Endothelial cell (in vitro differentiated cells): ENCODE results near the gene UFD1. TPM values are rescaled to one million over a fixed set of nuclear protein-coding genes. Genes with fewer than 3 reads are reported as not detected.

Experiments
- DNase-seq: peaks from one replicate; pipeline ENCODE4 v3.0.0; 2021; ENCODE audit warnings: low spot score
- H3K27ac Mint-ChIP-seq: one replicate; pipeline ENCODE4 v1.8.0; 2021; ENCODE audit warnings: mixed read lengths, inconsistent platforms; ENCODE audit not compliant: unreplicated experiment
- H3K27me3 Mint-ChIP-seq: one replicate; pipeline ENCODE4 v1.8.0; 2021; ENCODE audit warnings: mild to moderate bottlenecking, moderate library complexity, mixed read lengths, inconsistent platforms; ENCODE audit not compliant: unreplicated experiment
- H3K36me3 Mint-ChIP-seq: one replicate; pipeline ENCODE4 v1.8.0; 2021; ENCODE audit warnings: mild to moderate bottlenecking, low read depth, mixed read lengths, inconsistent platforms; ENCODE audit not compliant: unreplicated experiment
- H3K4me1 Mint-ChIP-seq: one replicate; pipeline ENCODE4 v1.8.0; 2021; ENCODE audit warnings: mild to moderate bottlenecking, mixed read lengths, inconsistent platforms; ENCODE audit not compliant: unreplicated experiment
- H3K4me3 Mint-ChIP-seq: one replicate; pipeline ENCODE4 v1.8.0; 2021; ENCODE audit warnings: mild to moderate bottlenecking, mixed read lengths, inconsistent platforms; ENCODE audit not compliant: unreplicated experiment
- H3K9me3 Mint-ChIP-seq: one replicate; pipeline ENCODE4 v1.8.0; 2021; ENCODE audit warnings: mixed read lengths, inconsistent platforms; ENCODE audit not compliant: unreplicated experiment
- total RNA-seq: library from RNA; stranded (reverse); fragmentation: NEBNext Ultra II Directional; extraction: Animal tissue kit (Norgen Biotek cat#: 25700); gene quantifications from one replicate; pipeline ENCODE4 v1.2.1, GENCODE V29; 2021; ENCODE audit not compliant: unreplicated experiment
- TF ChIP-seq, protein P1 (sequence below): fragments of 200-600 bp; sonication (generic); IDR thresholded peaks from one replicate; pipeline ENCODE4 v1.5.0; 2021; ENCODE audit warnings: antibody characterized with exemption; ENCODE audit not compliant: unreplicated experiment

The UFD1 gene
- total RNA-seq, 1 donor from 2014 or later = 86.2 TPM

DNA sequence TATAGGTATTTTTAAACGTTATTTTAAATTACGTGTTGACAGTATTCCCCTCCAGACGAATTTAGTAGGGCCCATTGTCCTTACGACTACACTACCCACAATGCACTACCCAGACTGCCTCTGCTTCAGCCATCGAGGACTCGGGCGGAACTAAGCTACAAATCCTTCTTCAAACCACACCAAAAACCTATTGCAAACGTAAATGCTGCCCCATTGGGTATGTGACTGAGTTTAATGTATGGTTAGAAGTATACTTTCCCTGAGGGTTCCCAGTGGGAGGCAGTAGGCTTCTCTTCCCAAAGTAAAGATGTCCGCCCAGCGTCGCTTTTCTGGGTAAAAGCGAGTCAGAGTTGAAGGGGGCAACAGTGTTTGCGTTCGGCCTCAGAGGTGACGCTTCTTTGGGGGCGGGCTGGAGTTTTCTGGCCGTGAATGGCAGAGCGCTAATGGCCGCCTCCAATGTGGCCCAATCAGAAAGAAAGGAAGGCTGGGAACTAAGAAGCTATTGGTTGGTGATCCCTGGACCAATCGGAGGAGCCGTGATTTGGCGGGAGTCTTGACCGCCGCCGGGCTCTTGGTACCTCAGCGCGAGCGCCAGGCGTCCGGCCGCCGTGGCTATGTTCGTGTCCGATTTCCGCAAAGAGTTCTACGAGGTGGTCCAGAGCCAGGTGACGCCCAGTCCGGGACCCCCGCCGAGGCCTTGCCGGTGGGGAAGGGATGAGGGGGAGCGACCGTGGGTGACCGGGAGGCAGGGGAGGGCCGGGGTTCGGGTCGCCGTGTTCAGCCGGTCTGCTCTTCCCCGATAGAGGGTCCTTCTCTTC lies 571 bp upstream of the UFD1 start, which contains the start of gene CDC45:
Gene CDC45 (plus strand): TSS at position 566 of the 818 bp plus-strand sequence. CDS start 49 bp downstream, at position 615.
- peak; percentile 89 for DNase-seq

DNA sequence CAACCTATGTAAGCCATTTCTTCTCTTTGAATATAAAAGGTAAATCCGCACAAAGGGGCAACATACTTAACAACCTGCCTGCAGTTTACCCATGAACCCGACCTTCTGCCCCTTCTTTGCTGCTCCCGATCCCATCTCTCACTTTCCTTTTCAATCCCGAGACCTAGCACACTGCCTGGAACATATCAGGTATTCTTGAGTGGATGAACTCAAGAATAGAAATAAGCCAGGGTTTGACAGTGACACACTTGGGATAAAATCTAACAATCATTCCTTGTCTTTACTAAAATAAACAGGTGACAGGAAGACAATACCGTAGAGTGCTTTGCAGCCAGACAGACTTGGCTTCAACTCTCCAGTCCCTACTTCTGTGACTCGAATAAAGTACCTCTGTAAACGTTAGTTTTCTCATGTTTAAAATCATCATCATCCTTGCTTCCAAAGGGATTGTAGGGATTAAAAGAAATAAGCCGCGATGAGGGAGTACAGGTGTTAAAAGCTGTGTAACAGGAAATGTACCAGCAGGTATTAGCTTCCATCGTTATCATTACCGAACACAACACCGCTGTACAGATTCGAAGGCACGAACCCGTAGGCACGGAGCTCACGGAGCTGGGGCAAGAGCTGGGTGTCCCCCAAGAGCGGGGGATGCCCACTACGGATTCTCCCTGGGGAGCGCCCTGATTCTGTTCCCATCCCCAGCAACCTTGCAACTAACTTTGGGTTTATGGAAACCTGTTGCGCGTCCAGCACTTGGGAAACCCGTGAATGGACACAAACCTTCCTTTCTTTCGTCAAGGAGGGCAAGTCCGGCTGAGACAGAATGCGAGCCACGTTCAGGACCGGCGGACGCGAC lies 720 bp downstream of the UFD1 start:
- no peaks in the 10 kb centered on the region for H3K9me3 Mint-ChIP-seq
- H3K4me1 Mint-ChIP-seq = peaks cover 25% of the 10 kb centered on the region
- H3K27ac Mint-ChIP-seq = peak overlapping the region; percentile 45
- H3K27me3 Mint-ChIP-seq = peaks cover 4% of the 10 kb centered on the region
- H3K4me3 Mint-ChIP-seq = peak overlapping the region; percentile 90
- H3K36me3 Mint-ChIP-seq = peaks cover 16% of the 10 kb centered on the region
- DNase-seq = no peak
- TF ChIP-seq, protein P1, sequence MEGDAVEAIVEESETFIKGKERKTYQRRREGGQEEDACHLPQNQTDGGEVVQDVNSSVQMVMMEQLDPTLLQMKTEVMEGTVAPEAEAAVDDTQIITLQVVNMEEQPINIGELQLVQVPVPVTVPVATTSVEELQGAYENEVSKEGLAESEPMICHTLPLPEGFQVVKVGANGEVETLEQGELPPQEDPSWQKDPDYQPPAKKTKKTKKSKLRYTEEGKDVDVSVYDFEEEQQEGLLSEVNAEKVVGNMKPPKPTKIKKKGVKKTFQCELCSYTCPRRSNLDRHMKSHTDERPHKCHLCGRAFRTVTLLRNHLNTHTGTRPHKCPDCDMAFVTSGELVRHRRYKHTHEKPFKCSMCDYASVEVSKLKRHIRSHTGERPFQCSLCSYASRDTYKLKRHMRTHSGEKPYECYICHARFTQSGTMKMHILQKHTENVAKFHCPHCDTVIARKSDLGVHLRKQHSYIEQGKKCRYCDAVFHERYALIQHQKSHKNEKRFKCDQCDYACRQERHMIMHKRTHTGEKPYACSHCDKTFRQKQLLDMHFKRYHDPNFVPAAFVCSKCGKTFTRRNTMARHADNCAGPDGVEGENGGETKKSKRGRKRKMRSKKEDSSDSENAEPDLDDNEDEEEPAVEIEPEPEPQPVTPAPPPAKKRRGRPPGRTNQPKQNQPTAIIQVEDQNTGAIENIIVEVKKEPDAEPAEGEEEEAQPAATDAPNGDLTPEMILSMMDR = no peak

More for the DNA sequence above, 571 bp upstream of the UFD1 start, which contains the start of gene CDC45:
- Mint-ChIP-seq H3K4me1 (peaks cover 25% of the 10 kb centered on the region), H3K27ac (peak within 1 kb of the TSS; percentile 99), H3K27me3 (peaks cover 3% of the 10 kb centered on the region), H3K9me3 (no peaks in the 10 kb centered on the region), H3K36me3 (peaks cover 12% of the 10 kb centered on the region), H3K4me3 (peak within 1 kb of the TSS; percentile 90)
- TF ChIP-seq, protein P1 = no peak

DNA sequence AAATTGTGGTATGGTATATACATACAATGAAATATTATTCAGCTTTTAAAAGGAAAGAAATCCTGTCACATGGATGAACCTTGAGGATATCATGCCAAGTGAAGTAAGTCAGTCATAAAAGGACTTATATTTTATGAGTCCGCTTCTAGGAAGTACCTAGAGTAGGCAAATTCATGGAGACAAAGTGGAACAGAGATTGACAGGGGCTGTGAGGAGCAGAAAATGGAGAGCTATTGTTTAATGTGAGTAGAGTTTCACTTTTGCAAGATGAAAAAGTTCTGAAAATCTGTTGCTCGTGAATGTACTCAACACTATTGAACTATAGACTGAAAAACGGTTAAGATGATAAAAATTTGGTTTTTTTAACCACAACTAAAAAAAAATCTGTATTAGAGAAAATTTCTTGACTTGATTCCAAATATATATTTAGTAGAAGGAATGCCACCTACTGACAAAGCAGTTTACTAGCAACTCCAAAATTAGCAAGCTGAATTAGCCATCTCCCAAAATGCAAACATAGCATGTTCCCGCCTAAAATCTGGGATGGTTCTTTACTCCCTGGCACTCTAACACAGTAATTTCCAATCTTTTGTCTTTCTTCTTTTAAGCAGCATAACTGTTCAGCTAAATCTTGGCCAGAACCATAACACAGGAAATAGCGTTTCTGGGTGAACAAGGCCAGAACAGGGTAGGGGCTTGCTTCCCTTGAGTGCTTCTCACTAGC lies 1.5 kb downstream of the UFD1 start:
- TF ChIP-seq, protein P1 = no peak
- H3K27me3 Mint-ChIP-seq = peaks cover 5% of the 10 kb centered on the region
- peaks cover 18% of the 10 kb centered on the region for H3K36me3 Mint-ChIP-seq
- peak overlapping the region; percentile 90 for H3K4me3 Mint-ChIP-seq
- H3K9me3 Mint-ChIP-seq = no peaks in the 10 kb centered on the region
- H3K4me1 Mint-ChIP-seq = peaks cover 25% of the 10 kb centered on the region
- no peak for DNase-seq
- peak overlapping the region; percentile 27 for H3K27ac Mint-ChIP-seq

DNA sequence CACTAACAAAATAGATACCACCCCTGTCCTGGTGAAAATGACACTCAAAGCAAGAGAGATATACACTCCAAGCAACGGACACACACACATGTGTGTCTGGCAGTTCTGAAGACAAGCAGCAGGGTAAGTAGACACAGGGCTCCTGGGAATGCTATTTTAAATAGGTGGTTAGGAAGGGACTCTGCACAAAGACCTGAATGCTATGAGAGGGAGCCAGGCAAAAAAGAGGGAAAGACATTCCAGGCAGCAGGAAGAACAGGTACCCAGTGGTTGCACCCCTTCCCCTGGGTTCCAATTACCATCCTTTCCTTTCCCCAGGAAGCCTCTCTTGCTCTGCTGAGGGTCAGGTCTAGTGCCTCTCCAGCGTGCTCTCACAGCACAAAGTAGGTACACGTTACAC lies 3.0 kb downstream of the UFD1 start:
- TF ChIP-seq, protein P1 = no peak
- no peaks in the 10 kb centered on the region for H3K9me3 Mint-ChIP-seq
- H3K36me3 Mint-ChIP-seq = peaks cover 25% of the 10 kb centered on the region
- H3K27ac Mint-ChIP-seq = peak overlapping the region; percentile 6
- peaks cover 5% of the 10 kb centered on the region for H3K27me3 Mint-ChIP-seq
- no peak for DNase-seq
- no peak overlapping the region for H3K4me3 Mint-ChIP-seq
- peaks cover 25% of the 10 kb centered on the region for H3K4me1 Mint-ChIP-seq
